Keratinocyte (primary cell): Measurements from ENCODE around the gene GPR3.

Experiments used
- EZH2 ChIP-seq: IDR thresholded peaks from one replicate; pipeline ENCODE4 v1.6.1; 2012; ENCODE audit warnings: inconsistent platforms, mild to moderate bottlenecking, low read length, moderate library complexity
- TF ChIP-seq, protein P1 (sequence below), 3 experiments: IDR thresholded peaks in 1 of 3; conservative IDR thresholded peaks in 1 of 3; optimal IDR thresholded peaks in 1 of 3; 2 replicates in 2 of 3; 3 replicates in 1 of 3; pipeline versions ENCODE3 to v1.5.1; 2011; ENCODE audit warnings: low read length in 3 of 3, mild to moderate bottlenecking in 3 of 3, moderate library complexity in 2 of 3, control low read depth in 1 of 3, inconsistent platforms in 1 of 3; ENCODE audit not compliant: insufficient read depth in 2 of 3; ENCODE audit errors: extremely low read depth in 1 of 3

GRCh38 chr1:27408151-27408550, 15.7 kb downstream of the GPR3 start:
- TF ChIP-seq, protein P1, sequence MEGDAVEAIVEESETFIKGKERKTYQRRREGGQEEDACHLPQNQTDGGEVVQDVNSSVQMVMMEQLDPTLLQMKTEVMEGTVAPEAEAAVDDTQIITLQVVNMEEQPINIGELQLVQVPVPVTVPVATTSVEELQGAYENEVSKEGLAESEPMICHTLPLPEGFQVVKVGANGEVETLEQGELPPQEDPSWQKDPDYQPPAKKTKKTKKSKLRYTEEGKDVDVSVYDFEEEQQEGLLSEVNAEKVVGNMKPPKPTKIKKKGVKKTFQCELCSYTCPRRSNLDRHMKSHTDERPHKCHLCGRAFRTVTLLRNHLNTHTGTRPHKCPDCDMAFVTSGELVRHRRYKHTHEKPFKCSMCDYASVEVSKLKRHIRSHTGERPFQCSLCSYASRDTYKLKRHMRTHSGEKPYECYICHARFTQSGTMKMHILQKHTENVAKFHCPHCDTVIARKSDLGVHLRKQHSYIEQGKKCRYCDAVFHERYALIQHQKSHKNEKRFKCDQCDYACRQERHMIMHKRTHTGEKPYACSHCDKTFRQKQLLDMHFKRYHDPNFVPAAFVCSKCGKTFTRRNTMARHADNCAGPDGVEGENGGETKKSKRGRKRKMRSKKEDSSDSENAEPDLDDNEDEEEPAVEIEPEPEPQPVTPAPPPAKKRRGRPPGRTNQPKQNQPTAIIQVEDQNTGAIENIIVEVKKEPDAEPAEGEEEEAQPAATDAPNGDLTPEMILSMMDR (optimal IDR thresholded peaks at IDR 0.05 in 1 of 3, IDR thresholded peaks at IDR 0.05 in 1 of 3, conservative IDR thresholded peaks at IDR 0.05 in 1 of 3; ENCODE audit: extremely low read depth in 1 of 3, insufficient read depth in 2 of 3, low read length in 3 of 3) = no peak
- TF ChIP-seq EZH2 = no peak
